OCI-LY7 (cell line): ENCODE measurements around the gene LRIG1. TPM values are rescaled to one million over a fixed set of nuclear protein-coding genes. Genes with fewer than 3 reads are reported as not detected.

ENCODE experiments used
- BruUV-seq: library from RNA; stranded (reverse); fragments of 400-500 nt; replicated peaks from 2 replicates; lab custom pipeline; 2021; lab: Mats Ljungman, UMichigan
- CTCF ChIA-PET: fragments of 300-600 bp; sonication (Branson Sonifier 250); formaldehyde crosslinking; loops from one replicate; lab custom pipeline; 2022; ENCODE audit warnings: antibody characterized with exemption; ENCODE audit not compliant: unreplicated experiment; lab: Charles Lee
- POLR2A ChIA-PET: fragments of 300-600 bp; sonication (Branson Sonifier 250); formaldehyde crosslinking; loops from one replicate; lab custom pipeline; 2022; ENCODE audit warnings: antibody characterized with exemption; lab: Charles Lee
- DNase-seq: peaks from one replicate; pipeline ENCODE4 v3.0.0-alpha.2; 2015; ENCODE audit warnings: low spot score
- H2AFZ ChIP-seq: fragments of 200-600 bp; sonication (generic), shearing (Covaris generic); 2 replicates; pipeline ENCODE4 v1.6.1; 2014; ENCODE audit warnings: mild to moderate bottlenecking, antibody characterized with exemption, low read length, moderate library complexity
- H3K27ac ChIP-seq: fragments of 200-600 bp; sonication (generic); 2 replicates; pipeline ENCODE4 v1.5.1; 2014; ENCODE audit warnings: mixed run types, low read depth, mild to moderate bottlenecking, moderate library complexity, low read length, inconsistent platforms; ENCODE audit not compliant: poor library complexity, severe bottlenecking
- H3K36me3 ChIP-seq: fragments of 200-600 bp; sonication (generic); 2 replicates; pipeline ENCODE4 v1.6.1; 2014; ENCODE audit warnings: mild to moderate bottlenecking, antibody characterized with exemption, low read length, moderate library complexity, mixed read lengths; ENCODE audit not compliant: insufficient read depth
- H3K4me1 ChIP-seq: fragments of 200-600 bp; sonication (generic); 2 replicates; pipeline ENCODE4 v1.5.1; 2014; ENCODE audit warnings: mild to moderate bottlenecking, low read length; ENCODE audit not compliant: insufficient read depth, poor library complexity, severe bottlenecking
- H3K4me2 ChIP-seq: fragments of 200-600 bp; sonication (generic); 2 replicates; pipeline ENCODE4 v1.6.1; 2014; ENCODE audit warnings: mild to moderate bottlenecking, low read length
- H3K4me3 ChIP-seq: fragments of 200-600 bp; sonication (generic); 2 replicates; pipeline ENCODE4 v1.5.1; 2014; ENCODE audit warnings: mild to moderate bottlenecking, low read depth, low read length; ENCODE audit not compliant: poor library complexity, severe bottlenecking
- H3K79me2 ChIP-seq: fragments of 200-600 bp; sonication (generic); 2 replicates; pipeline ENCODE4 v1.6.1; 2016; ENCODE audit warnings: low read depth, mild to moderate bottlenecking, low read length, moderate library complexity, mixed read lengths; ENCODE audit not compliant: insufficient read depth
- H3K9me2 ChIP-seq: fragments of 200-600 bp; sonication (generic); 2 replicates; pipeline ENCODE4 v1.6.1; 2016; ENCODE audit warnings: mild to moderate bottlenecking, low read length, mixed read lengths; ENCODE audit not compliant: insufficient read depth
- H3K9me3 ChIP-seq: fragments of 200-600 bp; sonication (generic); 2 replicates; pipeline ENCODE4 v1.6.1; 2014; ENCODE audit warnings: mild to moderate bottlenecking, mixed run types, low read length, mixed read lengths
- H4K20me1 ChIP-seq: fragments of 200-600 bp; sonication (generic); 2 replicates; pipeline ENCODE4 v1.6.1; 2014; ENCODE audit warnings: mild to moderate bottlenecking, antibody characterized with exemption, low read length, moderate library complexity, mixed read lengths; ENCODE audit not compliant: insufficient read depth
- EZH2phosphoT487 ChIP-seq: fragments of 200-600 bp; sonication (generic); IDR thresholded peaks from 2 replicates; pipeline ENCODE4 v1.6.1; 2018; ENCODE audit warnings: low read depth, borderline replicate concordance, mild to moderate bottlenecking, mixed run types, antibody characterized with exemption, low read length, moderate library complexity, mixed read lengths
- intact Hi-C: fragments of 100-400 bp; cut with micrococcal nuclease; formaldehyde crosslinking; loops from one replicate; pipeline ENCODE4 v1.10.0; 2022; ENCODE audit not compliant: unreplicated experiment
- total RNA-seq, 2 experiments: library from RNA; depleted of rRNA in 1 of 2; stranded (reverse); fragments of >200 nt in 1 of 2; shearing (Covaris generic) in 1 of 2; gene quantifications; 2 replicates each; pipeline ENCODE4 v1.2.3, GENCODE V29; 2014 to 2022
- TF ChIP-seq, protein P1 (sequence below): fragments of 200-600 bp; sonication (generic); conservative IDR thresholded peaks from 2 replicates; pipeline ENCODE4 v1.5.1; 2014; ENCODE audit warnings: mild to moderate bottlenecking, antibody characterized with exemption, low read length, moderate library complexity, mixed read lengths

Gene LRIG1
- total RNA-seq, 2 experiments from 2014 or later: 84.2 to 115 TPM

DNA sequence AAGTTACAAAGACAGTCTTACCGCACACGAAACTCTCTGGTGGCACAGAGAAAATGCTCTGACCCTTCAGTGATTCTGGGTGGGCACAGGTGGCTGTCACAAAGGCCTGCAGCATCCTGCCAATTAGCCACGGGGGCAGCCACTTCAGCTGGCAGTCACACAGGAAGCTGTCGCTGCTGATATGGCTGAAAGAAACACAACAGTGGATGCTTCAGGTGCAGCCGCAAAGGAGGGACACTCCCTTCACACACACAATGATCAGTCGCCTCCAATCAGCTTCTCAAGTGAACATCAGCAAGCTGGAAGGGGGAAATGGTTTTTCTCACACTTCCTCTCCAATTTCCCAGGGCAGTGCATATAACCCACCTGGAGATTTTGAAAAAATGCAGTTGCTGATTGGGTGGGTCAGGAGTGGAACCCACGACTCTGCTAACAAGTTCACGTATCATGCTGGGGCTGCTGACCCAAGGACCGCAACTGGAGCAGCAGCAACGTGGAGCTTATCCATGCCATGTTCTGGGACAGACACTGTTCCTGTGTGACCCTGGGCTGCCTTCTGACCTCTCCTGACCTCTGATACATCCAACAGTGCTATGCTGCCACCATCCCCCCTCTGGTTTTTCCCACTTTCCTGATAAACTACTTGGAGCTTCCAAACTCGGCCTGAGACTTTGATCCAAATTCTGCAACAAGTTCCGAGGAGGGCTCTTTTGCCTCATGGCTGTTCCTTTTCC, 106.6 kb downstream of the LRIG1 start:
- Histone ChIP-seq H3K9me2 (no peaks in the 10 kb centered on the region), H4K20me1 (0 out of 2 replicates have a peak, but pooled peaks cover 4% of the 10 kb centered on the region), H3K36me3 (peaks cover 100% of the 10 kb centered on the region), H3K79me2 (peaks cover 16% of the 10 kb centered on the region), H2AFZ (no peak overlapping the region), H3K4me1 (peaks cover 27% of the 10 kb centered on the region), H3K4me2 (no peak overlapping the region), H3K9me3 (no peaks in the 10 kb centered on the region), H3K4me3 (no peak overlapping the region), H3K27ac (no peak overlapping the region)
- peak; percentile 28 for DNase-seq
- POLR2A ChIA-PET: interaction anchor here (0.6 to 1.2 kb wide), 5 partner anchors 12 to 285 kb away, joined by 3 to 5 read pairs (median 3); no protein-coding TSS in a partner anchor
- intact Hi-C loops: no loop called here
- CTCF ChIA-PET: interaction anchor here (0.6 kb wide), 1 partner anchor 158 kb away, joined by 6 read pairs; no protein-coding TSS in a partner anchor
- no TSS peak for BruUV-seq
- TF ChIP-seq, protein P1, sequence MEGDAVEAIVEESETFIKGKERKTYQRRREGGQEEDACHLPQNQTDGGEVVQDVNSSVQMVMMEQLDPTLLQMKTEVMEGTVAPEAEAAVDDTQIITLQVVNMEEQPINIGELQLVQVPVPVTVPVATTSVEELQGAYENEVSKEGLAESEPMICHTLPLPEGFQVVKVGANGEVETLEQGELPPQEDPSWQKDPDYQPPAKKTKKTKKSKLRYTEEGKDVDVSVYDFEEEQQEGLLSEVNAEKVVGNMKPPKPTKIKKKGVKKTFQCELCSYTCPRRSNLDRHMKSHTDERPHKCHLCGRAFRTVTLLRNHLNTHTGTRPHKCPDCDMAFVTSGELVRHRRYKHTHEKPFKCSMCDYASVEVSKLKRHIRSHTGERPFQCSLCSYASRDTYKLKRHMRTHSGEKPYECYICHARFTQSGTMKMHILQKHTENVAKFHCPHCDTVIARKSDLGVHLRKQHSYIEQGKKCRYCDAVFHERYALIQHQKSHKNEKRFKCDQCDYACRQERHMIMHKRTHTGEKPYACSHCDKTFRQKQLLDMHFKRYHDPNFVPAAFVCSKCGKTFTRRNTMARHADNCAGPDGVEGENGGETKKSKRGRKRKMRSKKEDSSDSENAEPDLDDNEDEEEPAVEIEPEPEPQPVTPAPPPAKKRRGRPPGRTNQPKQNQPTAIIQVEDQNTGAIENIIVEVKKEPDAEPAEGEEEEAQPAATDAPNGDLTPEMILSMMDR: no peak
- TF ChIP-seq EZH2phosphoT487: no peak

DNA sequence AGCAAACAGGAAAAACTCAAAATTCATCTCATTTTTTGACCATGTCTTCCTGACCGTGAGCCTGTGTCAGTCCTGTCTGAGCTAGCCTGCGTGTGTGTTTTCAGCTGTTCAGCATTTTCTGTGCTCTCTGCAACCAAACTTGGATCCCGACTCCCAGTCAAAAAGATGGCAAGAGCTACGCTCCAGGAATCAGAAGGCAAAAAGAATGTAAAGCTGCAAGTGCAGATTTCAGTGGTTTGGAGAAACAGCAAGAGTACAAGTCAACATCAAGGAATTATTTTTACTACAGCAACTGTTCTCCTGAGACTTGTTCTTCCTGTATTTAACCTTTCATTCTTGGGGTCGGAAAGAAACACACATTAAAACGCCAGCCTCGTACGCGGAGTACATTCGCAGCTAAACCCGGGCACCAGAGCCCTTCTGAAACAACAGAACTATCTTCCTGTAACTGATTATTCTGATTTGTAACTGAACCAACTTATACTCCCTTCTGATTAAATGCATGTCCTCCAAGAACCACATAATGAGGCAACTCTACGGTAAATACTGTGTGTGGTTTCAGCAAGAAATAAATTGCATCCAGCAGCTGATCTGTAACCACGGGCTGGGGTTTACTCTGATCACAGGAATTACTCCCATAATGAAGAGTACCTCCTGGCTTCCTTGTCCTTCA, 107.4 kb downstream of the LRIG1 start:
- Histone ChIP-seq H3K4me1 (peaks cover 28% of the 10 kb centered on the region), H3K36me3 (peaks cover 100% of the 10 kb centered on the region), H2AFZ (no peak overlapping the region), H3K27ac (no peak overlapping the region), H3K4me3 (no peak overlapping the region), H3K4me2 (no peak overlapping the region), H3K9me2 (no peaks in the 10 kb centered on the region), H3K9me3 (peaks cover 7% of the 10 kb centered on the region; the same call in 1 of the 2 replicates), H3K79me2 (peaks cover 24% of the 10 kb centered on the region), H4K20me1 (0 out of 2 replicates have a peak, but pooled peaks cover 5% of the 10 kb centered on the region)
- DNase-seq: no peak
- ChIA-PET POLR2A (no interaction called here), CTCF (no interaction called here)
- no peak for TF ChIP-seq EZH2phosphoT487
- TF ChIP-seq, protein P1: no peak
- intact Hi-C loops: no loop called here
- no TSS peak for BruUV-seq
